Measurements from ENCODE around the gene TERF2IP. TPM values are rescaled to one million over a fixed set of nuclear protein-coding genes. Genes with fewer than 3 reads are reported as not detected.
A peak's percentile ranks its signal among the peaks of the same experiment; 100 is the strongest.

TERF2IP gene
- total and polyA plus RNA-seq, 9 of the 15 experiments (the other 6 are each of a cell fraction or from before 2014, with no cell fraction given) = 14.5 to 64.2 (median 47.0) TPM

- TF ChIP-seq SAP30 (IDR thresholded peaks at IDR 0.05; ENCODE audit: borderline replicate concordance, insufficient read depth, low read depth, low read length, poor library complexity, severe bottlenecking) (no peak), DLX4 (CRISPR knock-in tag; IDR thresholded peaks at IDR 0.05) (no peak), ZBTB43 (CRISPR knock-in tag; IDR thresholded peaks at IDR 0.05) (no peak), CREB1 (IDR thresholded peaks at IDR 0.05) (no peak), CREB1 (CRISPR knock-in tag; IDR thresholded peaks at IDR 0.05) (no peak), ZFP36 (IDR thresholded peaks at IDR 0.05; ENCODE audit: low read depth, low read length, partially characterized antibody) (no peak), ZNF280B (CRISPR knock-in tag; IDR thresholded peaks at IDR 0.05) (no peak), OTX1 (CRISPR knock-in tag; IDR thresholded peaks at IDR 0.05) (peak; percentile 67; the same call in 1 of the 2 replicates), ZNF778 (CRISPR knock-in tag; IDR thresholded peaks at IDR 0.05) (no peak), TGIF2 (CRISPR knock-in tag; IDR thresholded peaks at IDR 0.05) (no peak), NFATC3 (IDR thresholded peaks at IDR 0.05) (peak; percentile 93), MLX (CRISPR knock-in tag; conservative IDR thresholded peaks at IDR 0.05) (no peak), CEBPZ (IDR thresholded peaks at IDR 0.05; ENCODE audit: borderline replicate concordance, low read depth, low read length) (no peak), HDAC3 (IDR thresholded peaks at IDR 0.05; ENCODE audit: borderline replicate concordance, partially characterized antibody) (peak; percentile 50), CUX1 (CRISPR knock-in tag; IDR thresholded peaks at IDR 0.05) (no peak), ZNF24 (IDR thresholded peaks at IDR 0.05) (peak; percentile 38; the same call in 1 of the 2 replicates)
Measured at GRCh38 chr16:75621170-75621477, 26.4 kb upstream of the TERF2IP start (continued).

Data from K562 (cell line).